RCC 7860 (cell line): ENCODE measurements around the gene CR2.
"Not testable (repeated sequence)": the region's sequence is repeated elsewhere in the genome, so short reads cannot be mapped to it uniquely, and the experiment has no call there.

Experiments
- DNase-seq: peaks from one replicate; pipeline ENCODE4 v3.0.0-alpha.2; 2015; ENCODE audit warnings: low spot score
- FAIRE-seq: peaks from 2 replicates; lab custom pipeline; 2012; peaks lifted over from hg19 to GRCh38; lab: Jason Lieb, UNC

CR2 gene

DNA sequence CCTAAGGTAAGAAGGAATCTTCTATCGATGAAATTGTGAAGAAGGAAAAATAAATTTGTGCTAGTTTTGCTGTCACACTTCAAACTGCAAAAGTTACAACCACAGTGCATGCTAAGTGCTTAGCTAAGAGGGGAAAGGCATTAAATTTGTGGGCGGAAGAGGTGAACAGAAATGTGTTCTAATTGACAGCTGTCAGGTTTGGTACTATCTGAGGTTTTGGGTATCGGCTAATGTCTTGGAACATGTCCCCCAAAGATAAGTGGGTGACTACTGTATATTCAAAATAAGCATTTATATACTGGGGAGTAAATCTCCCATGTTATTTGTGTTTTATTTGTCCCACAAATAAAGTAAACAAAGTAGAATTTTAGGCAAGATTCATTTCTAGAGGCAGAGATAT lies 49.8 kb downstream of the CR2 start:
- FAIRE-seq (no peak), DNase-seq (no peak)

DNA sequence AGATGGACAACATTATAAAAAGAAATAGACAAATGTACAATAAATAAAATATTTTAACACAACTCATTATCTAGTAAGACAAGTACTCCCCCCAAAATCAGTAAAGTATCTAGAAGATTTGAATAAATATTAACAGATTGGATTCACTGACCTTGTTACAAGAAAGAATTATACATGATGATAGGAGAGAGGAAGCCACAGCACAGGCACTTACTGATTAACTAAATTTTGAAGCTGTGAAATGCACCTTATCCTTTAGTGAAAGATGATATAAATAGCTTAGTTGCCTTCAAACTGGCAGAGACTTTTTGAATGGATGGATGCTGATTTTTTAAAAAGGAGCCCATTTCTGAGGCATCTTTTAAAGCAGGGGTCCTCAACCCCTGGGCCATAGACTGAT lies 50.3 kb downstream of the CR2 start:
- FAIRE-seq (no peak), DNase-seq (no peak)

DNA sequence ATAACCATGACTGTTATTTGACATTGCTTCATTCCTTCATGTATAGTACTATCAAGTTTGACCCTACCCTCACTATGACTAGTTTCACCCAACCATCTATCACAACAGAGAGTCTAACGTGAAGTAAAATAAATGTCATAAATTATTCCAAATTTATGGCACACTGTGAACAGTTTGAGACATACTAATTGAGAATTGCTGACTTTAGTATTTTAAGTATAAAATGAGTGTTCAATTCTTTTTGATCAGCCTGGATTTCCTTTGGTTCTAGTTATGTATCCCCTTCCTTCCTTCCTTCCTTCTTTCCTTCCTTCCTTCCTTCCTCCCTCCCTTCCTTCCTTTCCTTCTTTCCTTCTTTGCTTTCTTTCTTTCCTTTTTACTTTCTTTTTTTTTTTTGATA lies 56.3 kb downstream of the CR2 start:
- FAIRE-seq: no peak
- DNase-seq: no peak

DNA sequence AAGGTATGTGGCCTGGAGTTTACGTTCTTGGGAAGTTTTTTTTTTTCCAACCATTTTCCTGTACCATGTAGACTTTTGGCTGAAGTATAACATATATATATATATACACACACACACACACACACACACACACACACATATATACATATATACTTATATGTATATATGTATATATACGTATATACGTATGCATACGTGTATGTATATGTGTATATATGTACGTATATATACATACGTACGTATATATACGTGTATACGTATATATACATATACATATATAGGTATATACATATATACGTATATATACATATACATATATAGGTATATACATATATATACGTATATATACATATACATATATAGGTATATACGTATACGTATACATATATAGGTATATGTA lies 60.8 kb downstream of the CR2 start:
- FAIRE-seq (peak; percentile 67), DNase-seq (no peak)

DNA sequence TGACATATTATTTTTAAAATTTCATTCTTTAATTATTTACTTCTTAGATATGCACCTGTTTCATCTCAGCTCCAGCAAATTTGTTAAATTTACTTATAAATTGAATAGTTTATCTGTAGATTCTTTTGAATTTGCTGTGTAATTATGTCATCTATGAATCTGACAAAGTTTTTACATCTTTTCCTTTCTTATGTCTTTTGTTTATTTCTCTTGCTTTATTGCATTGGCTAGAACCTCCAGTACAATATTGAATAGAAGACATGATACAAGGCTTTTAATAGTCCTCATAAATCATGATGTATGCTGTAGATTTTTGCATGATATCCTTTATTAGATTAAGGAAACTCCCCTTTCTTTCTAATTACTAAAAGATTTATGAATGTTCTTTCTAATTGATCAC lies 62.6 kb downstream of the CR2 start:
- FAIRE-seq: no peak
- DNase-seq: no peak

DNA sequence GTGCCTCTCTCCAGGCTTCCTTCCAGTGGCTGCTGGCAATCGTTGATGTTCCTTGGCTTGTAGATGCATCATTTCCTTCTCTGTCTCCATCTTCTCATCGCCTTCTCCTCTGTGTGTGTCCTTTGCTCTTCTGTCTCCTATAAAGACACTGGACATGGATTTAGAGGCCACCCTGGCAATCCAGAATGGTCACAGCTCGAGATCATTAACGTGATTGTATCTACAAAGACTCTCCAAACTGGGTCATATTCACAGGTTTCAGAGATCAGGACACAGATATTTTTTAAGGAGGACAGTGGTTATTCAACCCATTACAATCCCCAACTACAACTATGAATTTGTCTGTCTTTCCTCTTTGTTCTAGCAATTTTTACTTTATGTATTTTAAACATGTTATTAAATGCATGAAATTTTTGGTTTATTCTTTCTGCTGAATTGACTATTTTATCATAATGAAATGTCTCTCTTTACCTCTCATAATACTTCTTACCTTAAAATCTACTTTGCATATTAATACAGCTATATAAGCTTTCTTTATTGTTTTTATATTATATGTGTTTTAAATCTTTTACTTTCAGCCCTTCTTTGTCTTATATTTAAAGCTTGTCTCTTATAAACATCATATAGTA lies 64.6 kb downstream of the CR2 start:
- DNase-seq (no peak), FAIRE-seq (no peak)

DNA sequence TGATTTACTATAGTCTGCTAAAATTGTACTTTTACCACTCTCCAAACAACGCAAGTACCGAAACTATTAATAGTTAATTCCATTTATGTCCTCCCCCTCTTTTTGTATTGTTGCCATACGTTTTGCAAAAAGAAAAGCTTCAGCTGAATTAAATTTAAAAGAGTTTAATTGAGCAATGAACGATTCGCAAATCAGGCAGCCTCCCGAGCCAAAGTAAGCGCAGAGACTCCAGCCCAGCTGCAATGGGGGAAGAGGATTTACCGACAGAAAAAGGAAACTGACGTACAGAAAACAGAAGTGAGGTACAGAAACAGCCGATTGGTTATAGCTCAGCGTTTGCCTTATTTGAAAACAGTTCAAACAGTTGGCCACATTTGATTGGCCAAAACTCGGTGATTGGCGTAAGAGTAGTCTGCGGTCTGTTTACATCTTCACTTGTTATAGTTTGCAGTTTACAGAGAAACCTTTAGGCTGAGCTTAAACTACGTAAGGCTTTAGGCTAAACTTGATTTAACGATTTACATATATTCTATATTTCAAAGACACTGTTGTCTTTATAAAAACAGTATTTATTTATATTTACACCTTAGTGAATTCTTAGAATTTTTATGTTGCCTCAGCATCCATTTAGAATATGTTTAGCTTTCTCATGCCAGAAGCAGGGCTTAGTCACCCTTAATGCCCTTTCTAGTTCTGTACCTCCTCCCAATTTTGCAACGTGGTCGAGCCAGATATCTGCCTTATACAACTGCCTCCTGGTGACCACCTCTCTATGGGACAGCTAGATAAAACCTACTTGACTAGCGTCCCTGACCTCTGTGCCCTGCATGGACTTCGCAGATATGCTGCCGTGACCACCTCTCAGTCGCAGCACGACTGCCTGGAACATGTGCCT lies 65.6 kb downstream of the CR2 start:
- FAIRE-seq (no peak), DNase-seq (no peak)

DNA sequence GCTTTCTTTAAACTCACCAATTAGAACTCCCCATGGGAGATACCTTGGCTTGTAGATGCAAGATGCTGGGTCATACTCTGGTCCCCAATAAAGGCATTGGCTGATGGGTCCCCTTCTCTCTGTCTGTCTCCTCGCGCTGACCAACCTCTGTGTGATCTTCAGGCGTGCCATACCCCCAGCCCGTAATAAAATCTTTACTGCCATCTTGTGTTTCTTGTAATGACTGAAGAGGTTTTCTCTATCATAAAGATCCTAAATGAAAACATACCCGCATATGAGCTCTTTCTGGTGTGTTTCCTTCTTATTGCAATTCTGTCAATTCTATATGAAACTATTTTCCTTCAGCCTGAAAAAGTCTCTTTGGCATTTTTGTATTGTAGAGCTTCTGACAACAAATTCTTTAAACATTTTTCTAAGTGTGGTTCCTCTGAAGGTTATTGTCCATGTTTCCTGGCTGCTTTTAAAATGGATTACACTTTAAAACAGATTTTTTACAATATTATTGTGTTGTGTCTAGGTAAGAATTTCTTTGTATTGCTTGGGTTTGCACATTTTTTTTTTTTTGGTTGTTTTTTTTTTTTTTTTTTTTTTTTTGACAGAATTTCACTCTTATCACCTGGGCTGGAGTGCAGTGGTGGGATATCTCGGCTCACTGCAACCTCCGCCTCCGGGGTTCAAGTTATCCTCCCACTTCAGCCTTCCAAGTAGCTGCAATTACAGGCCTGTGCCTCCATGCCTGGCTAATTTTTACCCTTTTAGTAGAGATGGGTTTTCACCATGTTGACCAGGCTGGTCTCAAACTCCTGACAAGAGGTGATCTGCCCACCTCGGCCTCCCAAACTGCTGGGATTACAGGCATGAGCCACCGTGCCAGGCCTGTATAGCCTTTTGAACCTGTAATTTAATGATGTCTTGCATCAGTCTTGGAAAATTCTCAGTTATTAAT lies 66.5 kb downstream of the CR2 start:
- not testable (repeated sequence) for DNase-seq, FAIRE-seq

DNA sequence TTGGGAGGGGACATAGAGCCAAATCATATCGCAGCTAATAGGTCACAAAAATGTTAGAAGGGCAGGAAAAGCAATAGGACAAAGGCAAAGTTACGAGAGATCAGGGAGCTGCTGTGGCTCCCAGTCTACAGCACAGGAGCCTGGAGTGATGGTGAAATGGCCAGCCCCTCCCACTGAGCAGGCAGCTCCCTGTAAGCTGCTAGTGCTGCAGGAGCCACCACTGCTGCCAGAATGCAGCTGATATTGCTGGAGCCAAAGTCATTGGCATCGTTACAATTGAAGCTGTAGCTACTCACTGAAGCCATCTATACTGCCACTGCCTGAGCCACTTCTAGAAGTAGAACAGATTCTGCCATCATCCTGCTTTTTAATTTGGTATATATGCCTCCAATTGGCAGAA lies 71.1 kb downstream of the CR2 start:
- not testable (repeated sequence) for FAIRE-seq, DNase-seq

DNA sequence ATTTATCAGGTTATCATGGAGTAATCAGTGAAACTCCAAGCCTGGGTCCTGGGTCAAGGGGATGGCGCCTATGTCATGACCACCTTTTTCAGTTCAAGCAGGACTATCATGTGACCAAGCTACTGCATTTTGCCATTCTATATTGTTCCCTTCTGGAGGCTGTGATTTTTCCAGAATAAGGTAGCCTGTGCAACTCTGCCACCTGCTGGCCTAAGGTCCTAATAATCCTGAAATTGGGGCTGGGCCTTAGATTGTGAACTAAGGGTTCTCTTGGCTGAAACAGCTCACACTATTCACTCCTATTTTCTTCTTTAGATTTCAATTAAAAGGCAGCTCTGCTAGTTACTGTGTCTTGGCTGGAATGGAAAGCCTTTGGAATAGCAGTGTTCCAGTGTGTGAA lies 74.3 kb downstream of the CR2 start:
- peak; percentile 53 for FAIRE-seq
- DNase-seq: not testable (repeated sequence)

DNA sequence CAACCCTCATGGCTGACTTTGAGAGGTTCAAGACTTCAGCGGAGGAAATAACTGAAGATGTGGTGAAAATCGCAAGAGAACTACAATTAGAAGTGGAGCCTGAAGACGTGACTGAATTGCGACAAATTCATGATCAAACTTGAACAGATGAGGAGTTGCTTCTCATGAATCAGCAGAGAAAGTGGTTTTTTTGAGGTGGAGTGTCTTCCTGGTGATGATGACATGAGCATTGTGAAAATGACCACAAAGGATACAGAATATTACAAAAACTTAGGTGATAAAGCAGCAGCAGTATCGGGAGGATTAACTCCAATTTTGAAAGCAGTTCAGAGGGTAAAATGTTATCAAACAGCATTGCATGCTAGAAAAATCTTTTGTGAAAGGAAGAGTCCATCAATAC lies 82.1 kb downstream of the CR2 start:
- FAIRE-seq: not testable (repeated sequence)

More for the DNA sequence above, 82.1 kb downstream of the CR2 start:
- not testable (repeated sequence) for DNase-seq
